HL-60/S4 (cell line): ENCODE results near the gene CAMK2N2.

Source experiments
- in situ Hi-C: fragments of 300-500 bp; cut with MboI; formaldehyde crosslinking; loops from 2 replicates; pipeline ENCODE4 v1.14.3; 2022; ENCODE audit warnings: low sequenced_read_pairs

Gene CAMK2N2

GRCh38 chr3:184228376-184229137 lies 32.8 kb downstream of the CAMK2N2 start:
- in situ Hi-C loops, result no loop called here

DNA sequence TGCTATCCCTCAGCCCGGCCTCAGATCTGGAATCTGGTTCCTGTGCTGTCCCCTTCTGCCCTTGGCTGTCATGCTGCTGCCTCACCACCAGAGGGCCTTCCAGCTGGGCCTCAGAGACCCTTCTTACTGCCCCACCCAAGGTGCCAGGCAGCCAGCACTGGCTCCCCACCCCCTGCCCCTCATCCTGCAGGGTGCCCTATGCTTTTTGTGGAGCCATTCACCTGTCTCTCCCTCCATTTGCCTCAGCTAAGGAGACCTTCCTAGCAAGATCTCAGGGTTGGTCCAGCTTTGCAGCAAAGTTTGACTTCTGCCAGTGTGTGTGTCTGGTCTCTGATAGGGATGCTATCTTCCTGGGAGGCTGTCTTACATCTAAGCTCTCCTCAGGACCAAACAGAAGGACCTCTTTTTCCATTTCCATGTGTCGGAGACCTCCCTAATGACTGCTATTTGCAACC lies 33.8 kb downstream of the CAMK2N2 start:
- in situ Hi-C loops, result no loop called here

- in situ Hi-C loops, result no loop called here
Observed at GRCh38 chr3:184223946-184224345, 37.4 kb downstream of the CAMK2N2 start.

DNA sequence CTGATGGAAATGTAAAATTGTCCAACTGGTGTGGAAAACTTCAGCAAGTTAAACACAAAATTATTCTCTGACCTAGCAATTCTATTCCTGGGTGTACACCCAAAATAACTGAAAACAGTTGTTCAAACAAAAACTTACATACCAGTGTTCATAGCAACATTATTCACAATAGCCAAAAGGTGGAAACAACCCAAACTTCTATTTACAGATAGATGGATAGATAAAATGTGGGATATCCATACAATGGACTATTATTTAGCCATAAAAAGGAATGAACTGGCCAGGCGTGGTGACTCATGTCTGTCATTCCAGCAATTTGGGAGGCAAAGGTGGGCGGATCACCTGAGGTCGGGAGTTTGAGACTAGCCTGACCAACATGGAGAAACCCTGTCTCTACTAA lies 38.8 kb downstream of the CAMK2N2 start:
- in situ Hi-C loops, result no loop called here

GRCh38 chr3:184218814-184219213 lies 42.5 kb downstream of the CAMK2N2 start:
- in situ Hi-C loops, result no loop called here

- in situ Hi-C loops, result no loop called here
Observed at GRCh38 chr3:184211718-184212117, 49.6 kb downstream of the CAMK2N2 start.

DNA sequence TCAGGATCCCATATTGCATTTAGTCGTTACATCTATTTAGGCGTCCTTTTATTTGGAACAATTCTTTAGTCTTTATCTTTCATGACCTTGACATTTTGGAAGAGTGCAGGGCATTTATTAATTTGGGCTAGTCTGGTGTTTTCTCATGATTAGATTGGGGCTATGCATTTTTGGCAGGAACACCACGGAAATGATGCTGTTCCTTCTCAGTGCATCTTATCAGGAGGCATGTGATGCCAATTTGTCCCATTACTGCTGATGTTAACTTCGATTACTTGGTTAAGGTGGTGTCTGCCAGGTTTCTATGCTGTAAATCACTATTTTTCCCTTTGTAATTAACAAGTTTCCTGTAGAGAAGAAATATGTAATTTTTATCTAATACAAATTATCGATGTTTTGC lies 50.1 kb downstream of the CAMK2N2 start:
- in situ Hi-C loops, result no loop called here
